Stimulated activated CD8-positive, alpha-beta memory T cell treated with anti-CD3 and anti-CD28 coated beads, Interleukin-15, amount 100 ng/mL, for 48 hours (primary cell): ENCODE measurements around the gene FLT4.
"Not testable (repeated sequence)": the region's sequence is repeated elsewhere in the genome, so short reads cannot be mapped to it uniquely, and the experiment has no call there.

ENCODE experiments used
- DNase-seq, 2 donors: peaks; one replicate each; pipeline ENCODE4 v3.0.0-alpha.2; 2020; ENCODE audit warnings: low read depth in 2 of 2

Gene FLT4

GRCh38 chr5:180670157-180670556 lies 20.8 kb upstream of the FLT4 start:
- DNase-seq, result no peak

GRCh38 chr5:180669661-180670060 lies 20.3 kb upstream of the FLT4 start:
- DNase-seq, result no peak

- no peak for DNase-seq
These were observed 19.6 kb upstream of the FLT4 start for GRCh38 chr5:180668835-180669596.

GRCh38 chr5:180666812-180667211 lies 17.4 kb upstream of the FLT4 start:
- no peak for DNase-seq

- no peak for DNase-seq
These were observed 16.4 kb upstream of the FLT4 start for GRCh38 chr5:180665682-180666404.

- no peak for DNase-seq
These were observed 9.6 kb upstream of the FLT4 start for GRCh38 chr5:180658774-180659564.

- DNase-seq, result not testable (repeated sequence)
These were observed 5.8 kb upstream of the FLT4 start for GRCh38 chr5:180655243-180655642.

- no peak for DNase-seq
These were observed 3.4 kb upstream of the FLT4 start for GRCh38 chr5:180652771-180653170.

GRCh38 chr5:180652346-180652745 lies 2.9 kb upstream of the FLT4 start:
- DNase-seq, result no peak

- peak in 1 of 2 donors; percentile 19 for DNase-seq
These were observed 623 bp downstream of the FLT4 start for GRCh38 chr5:180648658-180649296.

GRCh38 chr5:180647941-180648500 lies 1.4 kb downstream of the FLT4 start:
- no peak for DNase-seq

- no peak for DNase-seq
These were observed 1.9 kb downstream of the FLT4 start for GRCh38 chr5:180647465-180647864.

- DNase-seq, result no peak
These were observed 2.5 kb downstream of the FLT4 start for GRCh38 chr5:180646963-180647305.

- DNase-seq, result no peak
These were observed 3.0 kb downstream of the FLT4 start for GRCh38 chr5:180646289-180646962.

- no peak for DNase-seq
These were observed 3.9 kb downstream of the FLT4 start for GRCh38 chr5:180645274-180646204.

- DNase-seq, result no peak
These were observed 4.6 kb downstream of the FLT4 start for GRCh38 chr5:180644825-180645273.

- DNase-seq, result no peak
These were observed 5.1 kb downstream of the FLT4 start for GRCh38 chr5:180644129-180644824.

GRCh38 chr5:180643191-180643851 lies 6.1 kb downstream of the FLT4 start:
- no peak for DNase-seq

- DNase-seq, result no peak
These were observed 6.6 kb downstream of the FLT4 start for GRCh38 chr5:180642779-180643178.
